Measurements from ENCODE around the gene FHOD3. TPM values are rescaled to one million over a fixed set of nuclear protein-coding genes. Genes with fewer than 3 reads are reported as not detected.

The FHOD3 gene
- total and polyA plus RNA-seq, 2 of the 8 experiments (the other 6 are each of a cell fraction or from before 2014, with no cell fraction given) = 9.7 to 10.5 TPM

- ChIA-PET CTCF (ENCODE audit: partially characterized antibody) (interaction anchor here (0.6 to 2.5 kb wide), 11 partner anchors 10 to 1061 kb away, joined by 3 to 7 read pairs (median 3); no protein-coding TSS in a partner anchor), POLR2A (ENCODE audit: partially characterized antibody) (no interaction called here)
- peak overlapping the region in 1 of 4 experiments; percentile 20; a peak in 1 of 7 replicates for H3K9ac ChIP-seq (replicated peaks in 1 of 4; ENCODE audit: extremely low read depth in 1 of 4, low read depth in 3 of 4, low read length in 3 of 4)
- H4K91ac ChIP-seq (replicated peaks; ENCODE audit: insufficient read length, low read length) = no peak overlapping the region
- no peak overlapping the region for H4K8ac ChIP-seq (ENCODE audit: extremely low read depth, insufficient read depth, low read length)
- no peak overlapping the region for H3K23ac ChIP-seq (ENCODE audit: insufficient read length)
- peak overlapping the region; percentile 38 for H2BK5ac ChIP-seq (ENCODE audit: low read depth, low read length)
- H3K18ac ChIP-seq (ENCODE audit: extremely low read depth, low read length) = peak overlapping the region; percentile 9; the same call in 1 of the 2 replicates
- no peak overlapping the region for H3K4ac ChIP-seq (replicated peaks; ENCODE audit: insufficient read length, low read depth, low read length)
- peaks cover 3 to 4% of the 10 kb centered on the region in 2 experiments; a peak in 1 of 4 replicates for H3K9me3 ChIP-seq (ENCODE audit: insufficient read depth in 2 of 2, low read depth in 1 of 2, low read length in 1 of 2)
- no peak overlapping the region for H3K14ac ChIP-seq (ENCODE audit: insufficient read length)
- DNase-seq (ENCODE audit: low read depth in 1 of 2, low spot score in 2 of 2) (peak; percentile 71 to 78), FAIRE-seq (peak; percentile 98)
- 0 out of 2 replicates have a peak overlapping the region, but pooled peaks have one; percentile 0 for H2BK20ac ChIP-seq (ENCODE audit: low read length)
- no peak overlapping the region for H2BK15ac ChIP-seq (ENCODE audit: low read length)
- H3K4me2 ChIP-seq (ENCODE audit: insufficient read depth in 1 of 2, low read depth in 2 of 2, low read length in 2 of 2) = peak overlapping the region; percentile 54 to 65
- H3K36me3 ChIP-seq (ENCODE audit: control insufficient read depth in 2 of 4, insufficient read depth in 4 of 4, low read length in 3 of 4) = no peaks in the 10 kb centered on the region
- no peak overlapping the region; the same call in 1 of the 2 replicates for H2BK12ac ChIP-seq (ENCODE audit: low read depth, low read length)
- no peak overlapping the region for H3K56ac ChIP-seq (replicated peaks; ENCODE audit: insufficient read length, low read depth, low read length)
- peak overlapping the region; percentile 46 for H4K5ac ChIP-seq (ENCODE audit: insufficient read length, low read depth, low read length)
- H3K4me1 ChIP-seq (replicated peaks in 1 of 4; ENCODE audit: control insufficient read depth in 3 of 4, insufficient read depth in 4 of 4, low read length in 3 of 4) = peaks cover 7 to 26% (median 19%) of the 10 kb centered on the region in 4 experiments; a peak in 6 of 7 replicates
- 16% methylated on average over 5 of the region's 5 CpGs; no CpG with 5 or more reads in 1 of the 2 experiments for WGBS, 2 experiments (ENCODE audit: extremely low coverage in 1 of 2, insufficient coverage in 1 of 2, insufficient read length in 1 of 2, insufficient replicate concordance in 2 of 2, low coverage in 1 of 2, low lambda C conversion rate in 2 of 2, missing lambda C conversion rate in 1 of 2)
- H3K23me2 ChIP-seq (ENCODE audit: low read depth, low read length) = no peaks in the 10 kb centered on the region; the same call in 1 of the 2 replicates
- no peak overlapping the region for H2AFZ ChIP-seq (ENCODE audit: low read length)
- H2BK120ac ChIP-seq (replicated peaks; ENCODE audit: low read depth, low read length) = no peak overlapping the region
- H2AK5ac ChIP-seq (ENCODE audit: low read depth, low read length) = no peak overlapping the region
- no peaks in the 10 kb centered on the region for H3K79me1 ChIP-seq (ENCODE audit: low read depth, low read length)
- no peaks in the 10 kb centered on the region for H3K27me3 ChIP-seq (replicated peaks in 1 of 4; ENCODE audit: control insufficient read depth in 3 of 4, extremely low read depth in 1 of 4, insufficient read depth in 3 of 4, low read length in 3 of 4)
- peak overlapping the region; percentile 71; the same call in 1 of the 2 replicates for H3K27ac ChIP-seq (ENCODE audit: low read depth, low read length)
- peak overlapping the region in 1 of 4 experiments; percentile 20; a peak in 1 of 8 replicates for H3K4me3 ChIP-seq (ENCODE audit: extremely low read depth in 1 of 4, insufficient read depth in 2 of 4, low read depth in 3 of 4, low read length in 4 of 4)
- no peaks in the 10 kb centered on the region for H3K79me2 ChIP-seq (ENCODE audit: control insufficient read depth in 1 of 2, insufficient read depth in 2 of 2, low read length in 2 of 2)
- H4K20me1 ChIP-seq (replicated peaks in 1 of 2; ENCODE audit: control insufficient read depth in 1 of 2, insufficient read depth in 2 of 2, low read length in 2 of 2) = no peaks in the 10 kb centered on the region
- TF ChIP-seq BRCA1 (IDR thresholded peaks at IDR 0.05; ENCODE audit: low read depth, low read length) (no peak), PHF8 (conservative IDR thresholded peaks at IDR 0.05; ENCODE audit: low read depth, low read length) (no peak), NRF1 (IDR thresholded peaks at IDR 0.05; ENCODE audit: low read depth, low read length) (no peak), YY1 (IDR thresholded peaks at IDR 0.05; ENCODE audit: low read depth, low read length) (peak; percentile 51; the same call in 1 of the 2 replicates)
- TF ChIP-seq, protein P1, sequence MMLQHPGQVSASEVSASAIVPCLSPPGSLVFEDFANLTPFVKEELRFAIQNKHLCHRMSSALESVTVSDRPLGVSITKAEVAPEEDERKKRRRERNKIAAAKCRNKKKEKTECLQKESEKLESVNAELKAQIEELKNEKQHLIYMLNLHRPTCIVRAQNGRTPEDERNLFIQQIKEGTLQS (IDR thresholded peaks at IDR 0.05; ENCODE audit: insufficient read depth, low read depth, low read length) = no peak
Observed at GRCh38 chr18:36582988-36583745, 285.7 kb downstream of the FHOD3 start.
